GM23248 (cell line): ENCODE data around the gene C3AR1. TPM values are rescaled to one million over a fixed set of nuclear protein-coding genes. Genes with fewer than 3 reads are reported as not detected.
"Not testable (repeated sequence)": the region's sequence is repeated elsewhere in the genome, so short reads cannot be mapped to it uniquely, and the experiment has no call there.

Experiments used
- DNase-seq: peaks from one replicate; pipeline ENCODE4 v3.0.0-alpha.2; 2015
- H2AFZ ChIP-seq: fragments of 200-600 bp; sonication (generic); 2 replicates; pipeline ENCODE4 v1.6.1; 2016; ENCODE audit warnings: antibody characterized with exemption
- H3F3A ChIP-seq: fragments of 200-600 bp; sonication (generic); 2 replicates; pipeline ENCODE4 v1.6.1; 2016; ENCODE audit warnings: mild to moderate bottlenecking, antibody characterized with exemption, mixed run types; ENCODE audit not compliant: insufficient read depth
- H3K27ac ChIP-seq: fragments of 200-600 bp; sonication (generic); 2 replicates; pipeline ENCODE4 v1.5.1; 2016; ENCODE audit warnings: mild to moderate bottlenecking
- H3K27me3 ChIP-seq: fragments of 200-600 bp; sonication (generic); replicated peaks from 2 replicates; pipeline ENCODE4 v1.6.1; 2016; ENCODE audit warnings: mild to moderate bottlenecking; ENCODE audit not compliant: insufficient read depth
- H3K36me3 ChIP-seq: fragments of 200-600 bp; sonication (generic); 2 replicates; pipeline ENCODE4 v1.6.1; 2016; ENCODE audit warnings: low read depth, mild to moderate bottlenecking
- H3K4me1 ChIP-seq: fragments of 200-600 bp; sonication (generic); 2 replicates; pipeline ENCODE4 v1.6.1; 2016; ENCODE audit warnings: mild to moderate bottlenecking; ENCODE audit not compliant: insufficient read depth
- H3K4me2 ChIP-seq: fragments of 200-600 bp; sonication (generic); one replicate; pipeline ENCODE4 v1.6.1; 2016; ENCODE audit warnings: mild to moderate bottlenecking; ENCODE audit not compliant: unreplicated experiment
- H3K4me3 ChIP-seq: fragments of 200-600 bp; sonication (generic); 2 replicates; pipeline ENCODE4 v1.5.1; 2016; ENCODE audit warnings: mild to moderate bottlenecking
- H3K79me2 ChIP-seq: fragments of 200-600 bp; sonication (generic); 2 replicates; pipeline ENCODE4 v1.6.1; 2016; ENCODE audit warnings: mild to moderate bottlenecking; ENCODE audit not compliant: insufficient read depth
- H3K9ac ChIP-seq: fragments of 200-600 bp; sonication (generic); 2 replicates; pipeline ENCODE4 v1.6.1; 2016; ENCODE audit warnings: mild to moderate bottlenecking
- H3K9me2 ChIP-seq: fragments of 200-600 bp; sonication (generic); 2 replicates; pipeline ENCODE4 v1.6.1; 2016; ENCODE audit warnings: mixed run types, mild to moderate bottlenecking, moderate library complexity; ENCODE audit not compliant: insufficient read depth
- H3K9me3 ChIP-seq: fragments of 200-600 bp; sonication (generic); one replicate; pipeline ENCODE4 v1.6.1; 2017; ENCODE audit warnings: low read depth
- H4K20me1 ChIP-seq: fragments of 200-600 bp; sonication (generic); 2 replicates; pipeline ENCODE4 v1.6.0; 2016; ENCODE audit not compliant: insufficient read depth
- EZH2 ChIP-seq: fragments of 200-600 bp; sonication (generic); IDR thresholded peaks from 2 replicates; pipeline ENCODE4 v1.6.1; 2018; ENCODE audit warnings: antibody characterized with exemption, mild to moderate bottlenecking; ENCODE audit not compliant: insufficient read depth, poor library complexity, severe bottlenecking
- EZH2phosphoT487 ChIP-seq: fragments of 200-600 bp; sonication (generic); IDR thresholded peaks from 2 replicates; pipeline ENCODE4 v1.6.1; 2018; ENCODE audit warnings: antibody characterized with exemption, moderate library complexity, mild to moderate bottlenecking, low read depth; ENCODE audit not compliant: insufficient read depth
- WGBS, 2 experiments: methylation state at CpG; one replicate each; pipeline ENCODE4 v1.1.6; 2015 to 2017; ENCODE audit warnings: low lambda C conversion rate in 2 of 2, low coverage in 1 of 2; ENCODE audit errors: missing lambda C conversion rate in 2 of 2; 5-methylcytosine and 5-hydroxymethylcytosine counted together
- in situ Hi-C: fragments of 300-500 bp; cut with MboI; formaldehyde crosslinking; loops from 2 replicates; pipeline ENCODE4 v1.15.0; 2020
- polyA plus RNA-seq: library from polyadenylated mRNA; unstranded; fragments of >200 nt; fragmentation: Nextera tagmentation; extraction: Ambion mirVana; gene quantifications from 2 replicates; pipeline ENCODE4 v1.2.1, GENCODE V29; 2016
- total RNA-seq: library from RNA; depleted of rRNA; stranded (reverse); fragments of >200 nt; shearing (Covaris generic); gene quantifications from 2 replicates; pipeline ENCODE4 v1.2.3, GENCODE V29; 2014

Gene C3AR1
- total and polyA plus RNA-seq, 2 experiments from 2014 or later: 0.24 TPM; not detected in 1

DNA sequence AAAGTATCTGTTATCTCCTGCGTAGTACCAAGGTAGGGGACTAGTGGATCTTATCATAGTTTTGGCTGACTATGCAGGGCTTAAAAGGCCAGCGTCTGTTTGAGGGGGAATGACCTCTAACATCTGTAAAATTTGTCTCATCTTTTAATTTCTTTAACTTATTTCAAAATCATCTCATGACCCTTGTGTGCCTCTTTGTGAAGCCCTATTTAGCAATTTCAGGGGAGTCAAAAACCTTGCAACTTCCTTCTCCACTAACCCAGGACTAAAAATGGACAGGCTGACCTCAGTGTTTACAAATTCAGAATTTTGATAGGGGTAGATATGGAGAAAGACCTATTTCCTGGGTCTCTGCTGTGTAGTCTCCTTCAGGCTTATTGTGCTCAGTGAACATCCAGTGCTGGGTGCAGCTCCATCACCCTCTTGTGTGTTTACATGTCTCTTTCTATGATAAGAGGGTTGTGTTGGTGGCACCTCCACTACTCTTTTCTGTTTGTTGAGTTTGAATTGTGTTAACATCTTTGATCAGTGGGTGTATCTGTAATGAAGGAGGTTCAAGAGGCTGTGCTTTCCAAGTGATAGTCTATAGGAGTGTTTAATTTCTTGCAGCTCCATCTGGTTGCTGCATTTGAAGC, 30.2 kb upstream of the C3AR1 start:
- Histone ChIP-seq H3K79me2 (no peaks in the 10 kb centered on the region), H3K27ac (no peak overlapping the region), H4K20me1 (no peaks in the 10 kb centered on the region), H3K4me1 (no peaks in the 10 kb centered on the region), H3K4me3 (no peak overlapping the region), H2AFZ (no peak overlapping the region), H3K27me3 (no peaks in the 10 kb centered on the region), H3K9me3 (no peaks in the 10 kb centered on the region), H3K9ac (no peak overlapping the region), H3K4me2 (no peak overlapping the region), H3F3A (no peaks in the 10 kb centered on the region), H3K36me3 (peaks cover 52% of the 10 kb centered on the region), H3K9me2 (no peaks in the 10 kb centered on the region)
- WGBS, 2 experiments: 100% methylated on average over 2 of the region's 2 CpGs
- TF ChIP-seq EZH2 (no peak), EZH2phosphoT487 (no peak)
- in situ Hi-C loops: no loop called here
- no peak for DNase-seq

DNA sequence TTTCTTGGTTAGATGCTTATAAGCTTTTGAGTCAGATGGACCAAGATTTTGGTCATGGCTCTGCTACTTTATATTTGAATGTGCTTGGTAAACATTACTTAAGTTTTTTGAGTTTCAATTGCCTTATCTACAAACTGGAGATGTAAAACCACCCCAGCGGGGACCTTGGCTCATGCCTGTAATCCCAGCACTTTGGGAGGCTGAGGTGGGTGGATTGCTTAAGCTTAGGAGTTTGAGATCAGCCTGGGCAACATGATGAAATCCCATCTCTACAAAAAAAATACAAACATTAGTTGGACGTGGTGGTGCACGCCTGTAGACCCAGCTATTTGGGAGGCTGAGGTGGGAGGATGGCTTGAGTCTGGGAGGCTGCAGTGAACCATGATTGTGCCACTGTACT, 27.1 kb upstream of the C3AR1 start:
- Histone ChIP-seq H3K9me3 (no peaks in the 10 kb centered on the region), H3K79me2 (peaks cover 19% of the 10 kb centered on the region), H3K4me3 (no peak overlapping the region), H3K9me2 (no peaks in the 10 kb centered on the region), H2AFZ (no peak overlapping the region), H3K36me3 (peaks cover 60% of the 10 kb centered on the region), H3F3A (no peaks in the 10 kb centered on the region), H3K9ac (no peak overlapping the region), H3K4me1 (no peaks in the 10 kb centered on the region), H3K27ac (no peak overlapping the region), H4K20me1 (no peaks in the 10 kb centered on the region), H3K4me2 (no peak overlapping the region), H3K27me3 (no peaks in the 10 kb centered on the region)
- TF ChIP-seq EZH2: no peak
- no peak for TF ChIP-seq EZH2phosphoT487
- in situ Hi-C loops: no loop called here
- DNase-seq: no peak
- 92 to 96% methylated on average over 3 of the region's 3 CpGs for WGBS, 2 experiments

DNA sequence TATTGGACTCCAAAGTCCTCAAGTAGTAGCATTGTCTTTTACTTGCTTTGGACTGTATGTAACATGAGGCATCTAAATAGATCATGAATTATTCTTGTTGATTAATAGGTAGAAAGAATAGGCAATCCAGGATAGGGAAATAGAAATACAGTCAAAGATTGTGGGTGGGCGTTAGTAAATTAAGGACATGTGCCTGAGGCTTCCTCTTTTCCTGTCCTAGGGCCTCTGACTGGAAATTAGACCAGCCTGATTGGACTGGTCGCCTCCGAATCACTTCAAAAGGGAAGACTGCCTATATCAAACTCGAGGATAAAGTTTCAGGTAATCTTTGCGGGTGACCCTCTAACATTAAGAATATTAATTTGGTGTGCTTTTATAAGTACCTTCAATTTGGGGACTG, 23.6 kb upstream of the C3AR1 start:
- no peaks in the 10 kb centered on the region for H3K9me2 ChIP-seq
- H4K20me1 ChIP-seq: no peaks in the 10 kb centered on the region
- 74 to 81% methylated on average over 5 of the region's 5 CpGs for WGBS, 2 experiments
- H3K79me2 ChIP-seq: peaks cover 54% of the 10 kb centered on the region
- peaks cover 35% of the 10 kb centered on the region for H3K36me3 ChIP-seq
- H3K9me3 ChIP-seq: no peaks in the 10 kb centered on the region
- H3F3A ChIP-seq: no peaks in the 10 kb centered on the region
- H3K27me3 ChIP-seq: no peaks in the 10 kb centered on the region
- in situ Hi-C loops: no loop called here
- no peak overlapping the region for H3K4me3 ChIP-seq
- DNase-seq: no peak
- TF ChIP-seq EZH2: no peak
- TF ChIP-seq EZH2phosphoT487: no peak
- H3K9ac ChIP-seq: no peak overlapping the region
- H3K4me2 ChIP-seq: no peak overlapping the region
- no peaks in the 10 kb centered on the region for H3K4me1 ChIP-seq
- H2AFZ ChIP-seq: no peak overlapping the region
- H3K27ac ChIP-seq: no peak overlapping the region

- peaks cover 59% of the 10 kb centered on the region for H3K79me2 ChIP-seq
- H3F3A ChIP-seq, H4K20me1 ChIP-seq, H3K27ac ChIP-seq, in situ Hi-C loops, DNase-seq, H2AFZ ChIP-seq, H3K27me3 ChIP-seq, H3K4me1 ChIP-seq, H3K4me2 ChIP-seq, H3K9me3 ChIP-seq, H3K9me2 ChIP-seq, H3K4me3 ChIP-seq, H3K9ac ChIP-seq: not testable (repeated sequence)
- WGBS, 2 experiments: 92 to 96% methylated on average over 11 of the region's 11 CpGs
- peaks cover 32% of the 10 kb centered on the region for H3K36me3 ChIP-seq
These were observed 23.1 kb upstream of the C3AR1 start for GRCh38 chr12:8089277-8089676.

DNA sequence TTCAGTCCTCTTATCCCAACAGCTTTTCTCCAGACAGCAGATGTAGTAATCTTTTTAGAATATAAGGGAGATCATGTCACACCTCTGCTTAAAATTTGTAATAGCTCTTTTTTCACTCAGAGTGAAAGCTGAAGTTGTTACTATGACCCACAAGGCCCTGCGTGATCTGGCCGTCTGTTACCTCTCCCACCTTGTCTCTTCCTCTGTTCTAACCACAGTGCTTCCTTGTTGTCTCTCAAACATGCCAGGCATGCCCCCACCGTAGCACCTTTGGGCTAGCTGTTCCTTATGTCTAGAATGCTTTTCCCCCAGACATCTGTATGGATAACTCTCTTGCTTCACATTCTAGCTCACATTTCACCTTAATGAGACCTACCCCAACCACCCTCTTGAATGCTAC, 22.4 kb upstream of the C3AR1 start:
- Histone ChIP-seq H3K4me1 (no peaks in the 10 kb centered on the region), H3K9ac (no peak overlapping the region)
- TF ChIP-seq EZH2phosphoT487 (no peak), EZH2 (no peak)

More for the DNA sequence above, 22.4 kb upstream of the C3AR1 start:
- in situ Hi-C loops: no loop called here
- no peak overlapping the region for H3K27ac ChIP-seq
- H3K79me2 ChIP-seq: peaks cover 66% of the 10 kb centered on the region
- DNase-seq: no peak
- H3K4me3 ChIP-seq: no peak overlapping the region
- H3K4me2 ChIP-seq: no peak overlapping the region
- no peaks in the 10 kb centered on the region for H3K27me3 ChIP-seq
- no peak overlapping the region for H2AFZ ChIP-seq
- peaks cover 26% of the 10 kb centered on the region for H3K36me3 ChIP-seq
- no peaks in the 10 kb centered on the region for H3F3A ChIP-seq
- no peaks in the 10 kb centered on the region for H3K9me2 ChIP-seq
- no peaks in the 10 kb centered on the region for H3K9me3 ChIP-seq
- WGBS, 2 experiments: 95 to 98% methylated on average over 3 of the region's 3 CpGs
- H4K20me1 ChIP-seq: no peaks in the 10 kb centered on the region
